ENCODE data around the gene KAT7.
A peak's percentile ranks its signal among the peaks of the same experiment; 100 is the strongest.

The KAT7 gene

DNA sequence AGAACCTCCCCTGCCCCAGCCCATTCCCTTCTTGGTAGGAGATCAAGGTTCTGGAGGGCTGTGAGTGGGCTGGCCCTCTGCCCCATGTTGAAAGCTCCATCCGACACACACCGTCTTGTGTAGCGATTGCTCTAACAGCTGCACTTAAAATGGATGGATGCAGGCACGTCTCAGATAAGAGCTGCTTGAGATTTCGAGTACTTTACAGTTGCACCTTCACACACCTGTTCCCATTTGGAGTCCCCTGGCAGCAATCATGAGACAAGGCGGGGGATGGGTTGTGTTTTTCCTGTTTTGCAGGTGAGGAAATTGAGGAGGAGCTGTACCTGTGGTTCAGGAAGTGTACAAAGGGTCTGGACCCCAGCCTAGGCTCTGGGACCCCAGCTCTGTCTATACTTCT lies 85.0 kb downstream of the KAT7 start:
- DNase-seq = no peak

DNA sequence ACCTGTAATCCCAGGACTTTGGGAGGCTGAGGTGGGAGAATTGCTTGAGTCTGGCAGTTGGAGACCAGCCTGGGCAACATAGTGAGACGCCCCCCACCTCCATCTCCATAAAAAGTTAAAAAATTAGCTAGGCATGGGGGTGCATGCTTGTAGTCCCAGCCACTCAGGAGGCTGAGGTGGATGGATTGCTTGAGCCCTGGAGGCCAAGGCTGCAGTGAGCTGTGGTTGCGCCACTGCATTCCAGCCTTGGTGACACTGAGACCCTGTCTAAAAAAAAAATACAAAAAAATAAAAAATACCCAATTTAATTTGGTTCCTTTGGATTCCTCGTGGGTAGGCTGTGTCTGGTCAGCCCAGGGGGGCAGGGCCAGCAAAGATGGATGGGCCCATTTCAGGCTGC lies 85.4 kb downstream of the KAT7 start:
- DNase-seq = no peak

DNA sequence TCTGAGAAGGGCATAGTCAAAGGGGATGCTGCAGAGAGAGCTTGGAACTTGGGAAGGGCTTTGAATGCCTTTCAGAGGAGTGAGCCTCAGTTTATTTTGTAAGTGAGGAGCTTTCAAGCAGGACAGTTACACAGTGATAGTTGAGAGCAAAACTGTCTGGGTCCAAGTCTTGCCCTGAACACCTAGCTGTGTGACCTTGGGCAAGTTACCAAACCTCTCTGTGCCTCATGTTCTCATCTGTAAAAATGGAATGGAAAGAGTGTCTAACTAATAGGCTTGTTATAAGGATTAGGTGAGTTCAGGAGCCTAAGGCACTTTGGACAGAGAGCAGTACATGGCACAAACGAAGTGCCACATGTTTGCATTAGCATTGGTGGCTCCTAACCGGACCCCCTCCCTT lies 86.4 kb downstream of the KAT7 start:
- no peak for DNase-seq

DNA sequence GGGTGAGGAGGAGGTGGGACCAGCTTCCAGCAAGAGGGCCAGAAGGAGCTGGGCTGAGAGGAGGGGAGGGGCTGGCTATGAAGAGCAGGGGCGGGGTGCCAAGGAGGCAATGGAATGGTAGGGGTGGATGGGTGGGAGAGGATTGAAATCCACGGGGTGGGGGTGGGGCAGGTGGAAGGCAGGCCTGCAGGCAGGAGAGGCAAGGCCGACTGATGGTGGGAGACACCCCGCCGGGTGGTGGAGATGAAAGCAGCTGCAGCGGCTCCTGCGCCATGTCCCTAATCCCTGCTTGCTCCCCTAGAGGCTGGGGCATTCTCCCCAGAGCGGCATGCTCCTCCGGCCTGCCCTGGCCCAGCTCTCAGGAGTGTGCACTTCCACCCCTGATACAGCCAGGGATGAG lies 87.2 kb downstream of the KAT7 start:
- no peak for DNase-seq

DNA sequence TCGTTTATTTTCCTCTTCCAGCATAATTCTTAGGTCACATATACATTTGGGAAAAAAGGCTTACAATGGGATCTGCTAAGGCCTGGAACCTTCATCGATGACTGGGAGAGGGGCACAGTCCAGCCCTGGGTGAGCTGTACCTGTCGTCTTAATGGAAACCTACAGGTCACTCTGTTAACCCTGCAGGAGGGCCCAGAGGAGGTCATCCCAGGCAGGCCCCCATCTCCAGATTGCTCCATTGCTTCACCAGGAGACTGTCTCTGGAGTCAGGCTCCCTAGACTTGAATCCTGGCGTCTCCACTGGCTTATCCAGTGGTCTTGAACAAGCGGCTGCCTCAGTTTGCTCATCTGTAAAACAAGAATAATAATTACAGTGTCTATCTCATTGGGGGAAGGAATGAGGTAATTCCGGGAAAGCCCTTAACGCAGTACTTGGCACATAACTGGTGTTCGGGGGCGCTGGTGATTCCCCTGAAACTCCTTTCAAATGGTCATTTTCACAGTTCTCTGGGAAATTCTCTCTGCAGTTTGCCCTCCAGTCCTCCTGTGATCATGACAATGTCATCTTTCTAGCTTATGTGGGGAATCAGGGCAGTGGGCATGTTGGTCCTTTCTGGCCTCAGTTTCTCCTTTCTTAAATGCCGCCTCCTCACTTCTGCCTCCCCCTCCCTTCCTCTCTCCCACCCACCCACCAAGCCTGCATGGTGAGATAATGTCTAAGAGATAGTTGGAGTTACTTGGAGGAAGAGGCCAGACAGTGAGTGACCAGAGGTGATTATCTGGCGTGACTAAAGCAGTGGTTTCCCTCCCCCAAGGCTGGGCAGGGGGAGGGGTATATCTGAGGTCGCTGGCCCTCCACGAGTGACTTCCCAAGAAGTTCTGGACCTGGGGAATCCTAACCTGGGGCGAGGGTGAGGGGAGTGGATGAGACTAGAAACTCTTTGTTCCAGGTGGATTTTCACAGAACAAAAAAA lies 90.7 kb downstream of the KAT7 start:
- DNase-seq = no peak

DNA sequence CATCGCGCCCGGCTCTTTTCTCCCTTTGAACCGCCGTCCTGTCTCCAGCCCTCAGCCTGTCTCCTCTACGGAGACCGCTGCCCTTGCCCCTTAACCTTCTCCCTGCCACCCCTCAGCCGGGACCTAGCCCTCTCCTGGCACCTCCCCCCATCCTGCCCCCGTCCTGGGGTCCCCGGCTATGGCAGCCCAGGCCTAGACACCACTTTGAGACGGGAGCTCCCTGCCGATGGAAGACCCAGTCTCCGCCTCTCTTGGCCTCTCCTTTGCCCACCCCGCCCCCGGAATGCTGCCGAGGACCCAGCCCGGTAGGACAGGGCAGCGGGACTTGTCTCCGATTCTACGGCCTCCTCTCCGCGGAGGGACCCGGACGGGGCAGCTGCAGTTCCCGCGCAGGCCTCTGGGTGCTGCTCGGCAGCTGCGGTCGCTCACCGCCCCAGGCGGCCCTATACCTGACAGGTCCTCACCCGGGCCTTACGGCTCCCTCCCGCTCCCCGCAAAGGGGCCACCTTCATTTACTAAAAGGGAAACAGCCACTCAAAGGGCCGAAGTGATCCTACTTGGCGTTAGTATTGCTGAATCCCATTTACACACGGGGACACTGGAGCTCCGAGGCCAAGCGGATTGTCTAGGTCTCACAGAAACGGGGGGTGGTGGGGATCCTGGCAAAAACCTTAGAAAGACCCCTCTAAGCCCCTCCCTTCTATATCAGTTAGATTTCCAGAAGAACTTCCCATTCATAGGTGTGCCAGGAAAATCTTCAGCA lies 92.0 kb downstream of the KAT7 start:
- DNase-seq = peak in 5 of 6 experiments; percentile 38 to 61 (median 47)

DNA sequence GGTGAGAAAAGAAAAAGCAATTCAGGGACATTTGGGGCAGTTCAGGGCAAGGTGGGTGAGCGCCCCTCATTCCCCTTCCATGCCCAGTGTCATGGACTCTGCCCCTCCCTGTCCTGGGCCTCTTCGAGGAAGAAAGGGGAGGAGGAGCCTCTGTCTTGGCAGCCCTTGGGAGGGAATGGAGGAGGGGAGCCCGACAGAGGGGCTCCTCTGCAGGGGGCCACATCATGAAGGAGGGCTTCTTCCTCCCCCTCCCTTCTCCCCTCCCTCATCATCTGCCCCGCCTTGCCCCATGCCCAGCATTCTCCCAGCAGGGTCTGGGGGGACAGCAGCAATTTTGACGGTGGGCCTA lies 92.5 kb downstream of the KAT7 start:
- DNase-seq = no peak

DNA sequence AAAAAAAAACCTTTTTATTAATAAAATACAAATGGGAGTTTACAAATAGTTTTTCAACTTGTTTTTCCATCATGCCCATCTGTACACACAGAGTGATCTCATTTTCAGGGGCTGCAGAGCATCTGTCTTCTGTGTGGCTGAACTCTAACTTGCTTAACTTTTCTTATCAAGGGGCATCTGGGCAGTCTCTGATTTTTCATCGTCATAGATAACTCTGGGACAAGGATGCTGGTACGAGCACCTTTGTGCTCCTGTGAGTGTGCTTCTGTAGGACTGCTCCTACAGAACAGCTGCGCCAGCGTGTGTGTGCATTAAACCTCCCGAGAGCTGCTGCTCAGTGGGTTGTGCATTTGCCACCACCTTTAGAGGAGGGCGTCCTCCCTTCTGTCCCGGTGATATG lies 94.0 kb downstream of the KAT7 start:
- DNase-seq = no peak

Measured in stimulated activated naive CD4-positive, alpha-beta T cell (primary cell).